Jurkat, Clone E6-1 (cell line): ENCODE results near the gene POU2F2.
"Not testable (repeated sequence)": the region's sequence is repeated elsewhere in the genome, so short reads cannot be mapped to it uniquely, and the experiment has no call there.

Experiments used
- DNase-seq: peaks from one replicate; pipeline ENCODE4 v3.0.0-alpha.2; 2011; ENCODE audit warnings: low read depth, low spot score
- H3K4me3 ChIP-seq: 2 replicates; pipeline ENCODE4 v1.5.1; 2011; ENCODE audit warnings: mild to moderate bottlenecking, low read length, control low read depth, moderate library complexity

The POU2F2 gene

DNA sequence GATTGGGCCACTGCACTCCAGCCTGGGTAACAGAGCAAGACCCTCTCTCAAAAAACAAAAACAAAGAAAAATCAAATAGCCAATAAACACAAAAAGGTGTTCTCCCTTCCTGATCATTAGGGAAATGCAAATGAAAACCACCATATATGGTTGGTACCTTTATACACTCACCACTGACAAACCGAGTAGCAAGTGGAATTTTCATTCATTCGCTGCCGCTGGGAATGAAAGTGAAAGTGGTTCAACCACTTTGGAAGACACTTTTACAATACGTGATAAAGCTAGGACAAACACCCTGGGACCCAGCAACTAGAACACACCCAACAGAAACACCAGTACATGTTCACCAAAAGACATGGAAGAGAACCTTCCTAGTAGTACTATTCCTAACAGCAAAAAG lies 83.3 kb downstream of the POU2F2 start:
- H3K4me3 ChIP-seq, result peak overlapping the region; percentile 13
- DNase-seq, result peak; percentile 17

DNA sequence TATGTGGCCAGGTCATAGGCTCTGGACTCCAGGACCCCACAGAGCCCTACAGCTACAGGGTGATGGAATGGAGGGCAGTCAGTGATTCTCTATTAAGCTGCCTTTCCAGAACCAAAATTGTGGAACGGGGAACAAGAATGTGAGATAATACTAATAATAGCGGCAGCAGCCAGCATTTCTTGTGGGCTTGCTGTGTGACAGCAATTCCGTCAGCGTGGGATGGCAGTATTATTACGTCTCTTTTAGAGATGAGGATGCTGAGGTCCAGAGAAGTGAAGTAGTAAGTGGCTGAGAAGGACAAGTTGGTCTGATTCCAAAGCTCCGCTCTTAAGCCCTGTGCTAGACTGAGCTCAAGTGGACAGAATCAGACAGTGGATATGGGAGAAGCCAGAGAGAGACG lies 86.7 kb downstream of the POU2F2 start:
- DNase-seq, result no peak
- H3K4me3 ChIP-seq, result no peak overlapping the region

DNA sequence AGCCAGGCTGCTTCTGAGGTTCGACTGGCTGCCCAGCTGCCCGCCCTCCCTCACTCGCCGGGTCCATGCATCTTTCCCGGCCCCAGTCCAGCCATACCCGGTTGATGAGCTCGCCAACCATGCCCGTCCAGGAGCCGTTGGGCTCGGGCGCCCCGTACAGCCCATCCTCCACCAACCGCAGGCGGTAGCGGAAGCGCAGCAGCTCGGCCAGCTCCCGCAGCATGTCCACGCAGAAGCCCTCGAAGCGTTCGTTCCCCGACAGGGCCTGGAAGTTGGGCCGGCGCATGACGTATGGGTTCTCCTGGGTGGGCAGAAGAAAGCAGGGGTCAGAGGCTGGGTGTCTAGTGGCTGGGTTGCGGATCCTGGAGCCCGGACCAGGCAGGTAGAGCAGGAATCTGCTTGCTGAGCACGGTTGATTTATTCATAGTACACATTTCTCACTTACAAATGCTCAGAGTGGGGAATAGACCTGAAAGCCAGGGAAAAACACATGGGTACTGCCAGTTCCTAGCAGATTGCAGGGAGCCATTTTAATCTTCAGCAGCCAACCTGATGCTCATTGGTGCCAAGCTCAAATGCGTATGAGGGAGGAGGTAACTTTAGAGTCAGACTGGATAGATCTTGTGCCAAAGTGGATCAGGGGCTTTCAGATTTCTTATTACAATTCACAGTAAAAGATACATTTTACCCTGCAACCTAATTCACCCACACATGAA lies 89.6 kb downstream of the POU2F2 start:
- no peak for DNase-seq
- no peak overlapping the region for H3K4me3 ChIP-seq

- H3K4me3 ChIP-seq, DNase-seq: not testable (repeated sequence)
These were observed 91.8 kb downstream of the POU2F2 start for GRCh38 chr19:42040491-42040890.

- no peak for DNase-seq
- no peak overlapping the region for H3K4me3 ChIP-seq
These were observed 92.2 kb downstream of the POU2F2 start for GRCh38 chr19:42040031-42040430.

- no peak for DNase-seq
- H3K4me3 ChIP-seq, result no peak overlapping the region
These were observed 93.6 kb downstream of the POU2F2 start for GRCh38 chr19:42038666-42039065.

GRCh38 chr19:42037649-42038048 lies 94.6 kb downstream of the POU2F2 start:
- DNase-seq, result no peak
- H3K4me3 ChIP-seq, result no peak overlapping the region
